H9 (cell line): ENCODE results near the gene WARS2. TPM values are rescaled to one million over a fixed set of nuclear protein-coding genes. Genes with fewer than 3 reads are reported as not detected.
"Not testable (repeated sequence)": the region's sequence is repeated elsewhere in the genome, so short reads cannot be mapped to it uniquely, and the experiment has no call there.

Experiments
- DNase-seq: peaks from one replicate; pipeline ENCODE4 v3.0.0-alpha.2; 2017
- H2AFZ ChIP-seq: one replicate; pipeline ENCODE4 v1.6.1; 2013; ENCODE audit warnings: mild to moderate bottlenecking, low read length, control low read depth, moderate library complexity
- H2AK5ac ChIP-seq: 2 replicates; pipeline ENCODE4 v1.6.1; 2013; ENCODE audit warnings: low read length, control low read depth, mixed read lengths; ENCODE audit not compliant: insufficient read length
- H2BK120ac ChIP-seq: one replicate; pipeline ENCODE4 v1.6.1; 2013; ENCODE audit warnings: low read depth, mild to moderate bottlenecking, low read length, control low read depth, inconsistent platforms; ENCODE audit not compliant: poor library complexity, severe bottlenecking
- H2BK12ac ChIP-seq: 2 replicates; pipeline ENCODE4 v1.6.1; 2013; ENCODE audit warnings: low read length, control low read depth, mixed read lengths, low read depth; ENCODE audit not compliant: insufficient read length
- H2BK15ac ChIP-seq: 2 replicates; pipeline ENCODE4 v1.6.1; 2013; ENCODE audit warnings: low read depth, low read length, control low read depth
- H2BK20ac ChIP-seq: one replicate; pipeline ENCODE4 v1.6.1; 2013; ENCODE audit warnings: low read depth, mild to moderate bottlenecking, low read length, control low read depth, inconsistent platforms; ENCODE audit not compliant: poor library complexity, severe bottlenecking
- H2BK5ac ChIP-seq: 2 replicates; pipeline ENCODE4 v1.6.1; 2013; ENCODE audit warnings: low read length, control low read depth, mixed read lengths; ENCODE audit not compliant: insufficient read length
- H3K14ac ChIP-seq: 2 replicates; pipeline ENCODE4 v1.6.1; 2013; ENCODE audit warnings: low read length, control low read depth; ENCODE audit not compliant: insufficient read depth
- H3K18ac ChIP-seq: 2 replicates; pipeline ENCODE4 v1.6.1; 2013; ENCODE audit warnings: low read depth, mild to moderate bottlenecking, mixed read lengths, low read length, control low read depth; ENCODE audit not compliant: insufficient read length
- H3K23ac ChIP-seq: 2 replicates; pipeline ENCODE4 v1.6.1; 2013; ENCODE audit warnings: low read length, control low read depth, mixed read lengths, low read depth; ENCODE audit not compliant: insufficient read length
- H3K23me2 ChIP-seq: 2 replicates; pipeline ENCODE4 v1.6.1; 2013; ENCODE audit warnings: low read depth, mild to moderate bottlenecking, mixed read lengths, low read length, control low read depth; ENCODE audit not compliant: insufficient read length, poor library complexity, severe bottlenecking
- H3K27ac ChIP-seq: 2 replicates; pipeline ENCODE4 v1.5.1; 2013; ENCODE audit warnings: low read length, control low read depth, mixed read lengths, low read depth; ENCODE audit not compliant: insufficient read length
- H3K27me3 ChIP-seq: 2 replicates; pipeline ENCODE4 v1.6.1; 2013; ENCODE audit warnings: low read length, control low read depth, inconsistent platforms; ENCODE audit not compliant: insufficient read depth
- H3K4ac ChIP-seq: 2 replicates; pipeline ENCODE4 v1.6.1; 2013; ENCODE audit warnings: low read depth, mild to moderate bottlenecking, control low read depth, inconsistent platforms, low read length, moderate library complexity
- H3K4me1 ChIP-seq: 2 replicates; pipeline ENCODE4 v1.6.1; 2013; ENCODE audit warnings: low read length, control low read depth, inconsistent platforms; ENCODE audit not compliant: insufficient read depth
- H3K4me2 ChIP-seq: 2 replicates; pipeline ENCODE4 v1.6.1; 2013; ENCODE audit warnings: low read length, control low read depth, mixed read lengths; ENCODE audit not compliant: insufficient read length, insufficient read depth
- H3K56ac ChIP-seq: 2 replicates; pipeline ENCODE4 v1.6.1; 2013; ENCODE audit warnings: low read depth, mild to moderate bottlenecking, mixed read lengths, low read length, control low read depth; ENCODE audit not compliant: insufficient read length
- H3K79me1 ChIP-seq: 2 replicates; pipeline ENCODE4 v1.6.1; 2013; ENCODE audit warnings: low read depth, mild to moderate bottlenecking, moderate library complexity, low read length, control low read depth, inconsistent platforms; ENCODE audit not compliant: insufficient read depth, poor library complexity, severe bottlenecking
- H3K79me2 ChIP-seq: 2 replicates; pipeline ENCODE4 v1.6.1; 2013; ENCODE audit warnings: low read length, control low read depth, inconsistent platforms; ENCODE audit not compliant: insufficient read depth
- H3K9ac ChIP-seq: 2 replicates; pipeline ENCODE4 v1.6.1; 2013; ENCODE audit warnings: low read length, control low read depth, mixed read lengths; ENCODE audit not compliant: insufficient read length; ENCODE audit errors: extremely low read depth
- H3K9me3 ChIP-seq: one replicate; pipeline ENCODE4 v1.6.1; 2013; ENCODE audit warnings: low read depth, low read length, inconsistent platforms; ENCODE audit not compliant: control insufficient read depth
- H3T11ph ChIP-seq: one replicate; pipeline ENCODE4 v1.6.1; 2013; ENCODE audit warnings: mild to moderate bottlenecking, low read length, control low read depth, inconsistent platforms
- H4K20me1 ChIP-seq: one replicate; pipeline ENCODE4 v1.6.1; 2013; ENCODE audit not compliant: control insufficient read depth, insufficient read length, insufficient read depth
- H4K5ac ChIP-seq: 2 replicates; pipeline ENCODE4 v1.6.1; 2013; ENCODE audit warnings: low read depth, mild to moderate bottlenecking, mixed read lengths, low read length, control low read depth; ENCODE audit not compliant: insufficient read length
- H4K8ac ChIP-seq: replicated peaks from 2 replicates; pipeline ENCODE4 v1.6.1; 2013; ENCODE audit warnings: low read length, control low read depth, mixed read lengths, low read depth; ENCODE audit not compliant: insufficient read length
- H4K91ac ChIP-seq: 2 replicates; pipeline ENCODE4 v1.6.1; 2013; ENCODE audit warnings: low read depth, mild to moderate bottlenecking, moderate library complexity, mixed read lengths, low read length, control low read depth; ENCODE audit not compliant: insufficient read length
- H3K27ac Mint-ChIP-seq, 3 experiments: 2 replicates in 2 of 3; 3 replicates in 1 of 3; pipeline ENCODE4 v1.8.0; 2020 to 2021; ENCODE audit warnings: mixed read lengths in 3 of 3, mild to moderate bottlenecking in 1 of 3, moderate library complexity in 1 of 3
- H3K27me3 Mint-ChIP-seq: 2 replicates; pipeline ENCODE4 v1.8.0; 2021; ENCODE audit warnings: low read depth, mild to moderate bottlenecking, moderate library complexity, mixed read lengths
- H3K36me3 Mint-ChIP-seq, 3 experiments: 2 replicates in 2 of 3; 3 replicates in 1 of 3; pipeline ENCODE4 v1.8.0; 2020 to 2021; ENCODE audit warnings: low read depth in 3 of 3, mixed read lengths in 3 of 3; ENCODE audit not compliant: insufficient read depth in 1 of 3
- H3K4me1 Mint-ChIP-seq, 2 experiments: 2 replicates each; pipeline ENCODE4 v1.8.0; 2020; ENCODE audit warnings: mixed read lengths in 2 of 2
- H3K4me3 Mint-ChIP-seq, 2 experiments: 2 replicates in 1 of 2; 3 replicates in 1 of 2; pipeline ENCODE4 v1.8.0; 2020 to 2021; ENCODE audit warnings: mild to moderate bottlenecking in 2 of 2, mixed read lengths in 2 of 2, moderate library complexity in 1 of 2
- H3K9me3 Mint-ChIP-seq, 2 experiments: 2 replicates in 1 of 2; 3 replicates in 1 of 2; pipeline ENCODE4 v1.8.0; 2020; ENCODE audit warnings: mild to moderate bottlenecking in 2 of 2, mixed read lengths in 2 of 2, moderate library complexity in 1 of 2
- WGBS: extraction: QIAGEN DNeasy Blood & Tissue Kit; methylation state at CpG from one replicate; pipeline ENCODE4 v1.1.7; 2013; ENCODE audit warnings: missing lambda C conversion rate, low lambda C conversion rate, mixed read lengths; ENCODE audit not compliant: insufficient read length; ENCODE audit errors: extremely low coverage; 5-methylcytosine and 5-hydroxymethylcytosine counted together
- total RNA-seq: library from RNA; stranded (reverse); gene quantifications from 2 replicates; pipeline ENCODE4 v1.2.1, GENCODE V29; 2021

WARS2 gene
- total RNA-seq, 1 experiment from 2014 or later = 9.7 TPM

- not testable (repeated sequence) for H3K27ac ChIP-seq, H3K27me3 ChIP-seq, H3K4ac ChIP-seq, H4K20me1 ChIP-seq, H4K5ac ChIP-seq, H3K56ac ChIP-seq, DNase-seq, H4K91ac ChIP-seq, H3K79me1 ChIP-seq, H3T11ph ChIP-seq, H3K18ac ChIP-seq, H3K79me2 ChIP-seq, H3K23ac ChIP-seq, H2BK5ac ChIP-seq, H3K27ac Mint-ChIP-seq, H3K4me1 Mint-ChIP-seq, H2BK12ac ChIP-seq, H3K4me3 Mint-ChIP-seq, H3K4me1 ChIP-seq, H2BK20ac ChIP-seq, H4K8ac ChIP-seq, H2AFZ ChIP-seq, H3K9me3 ChIP-seq, H2AK5ac ChIP-seq, H3K9ac ChIP-seq, H3K14ac ChIP-seq, H2BK15ac ChIP-seq, H2BK120ac ChIP-seq, H3K23me2 ChIP-seq, H3K4me2 ChIP-seq, H3K27me3 Mint-ChIP-seq
- WGBS = no CpG with 5 or more reads among the region's 4 CpGs
- Mint-ChIP-seq H3K9me3 (peaks cover 30 to 35% of the 10 kb centered on the region in 2 experiments), H3K36me3 (peaks cover 52 to 65% (median 62%) of the 10 kb centered on the region in 3 experiments)
Observed at GRCh38 chr1:119155069-119155468, 14.6 kb upstream of the WARS2 start.
